DND-41 (cell line): Measurements from ENCODE around the gene CMSS1.
A peak's percentile ranks its signal among the peaks of the same experiment; 100 is the strongest.

ENCODE experiments used
- ATAC-seq: fragments of 200-7000 bp; cut with Tn5 transposase; 3 replicates; pipeline ENCODE4 v1.9.1; 2021; ENCODE audit warnings: low read depth; ENCODE audit not compliant: insufficient read depth
- DNase-seq: peaks from one replicate; pipeline ENCODE4 v3.0.0-alpha.2; 2020
- H2AFZ ChIP-seq: 2 replicates; pipeline ENCODE4 v1.6.0; 2012; ENCODE audit warnings: low read depth, low read length
- H3K27ac ChIP-seq: 2 replicates; pipeline ENCODE4 v1.5.1; 2012; ENCODE audit warnings: low read length, inconsistent platforms
- H3K27me3 ChIP-seq: fragments of 200-600 bp; sonication (generic); 2 replicates; pipeline ENCODE4 v1.6.0; 2012; ENCODE audit warnings: low read length, mild to moderate bottlenecking, inconsistent platforms; ENCODE audit not compliant: insufficient read depth, poor library complexity
- H3K36me3 ChIP-seq: 2 replicates; pipeline ENCODE4 v1.5.1; 2012; ENCODE audit warnings: low read length, inconsistent platforms; ENCODE audit not compliant: insufficient read depth
- H3K4me1 ChIP-seq: 2 replicates; pipeline ENCODE4 v1.5.1; 2012; ENCODE audit warnings: mild to moderate bottlenecking, low read length; ENCODE audit not compliant: insufficient read depth
- H3K4me2 ChIP-seq: 2 replicates; pipeline ENCODE4 v1.6.0; 2012; ENCODE audit warnings: mild to moderate bottlenecking, moderate library complexity, low read length, inconsistent platforms; ENCODE audit not compliant: insufficient read depth
- H3K4me3 ChIP-seq, 2 experiments: fragments of 200-600 bp in 1 of 2; shearing (Covaris generic) in 1 of 2; 2 replicates each; pipeline ENCODE4 v1.5.1; 2012 to 2016; ENCODE audit warnings: inconsistent platforms in 2 of 2, low read length in 2 of 2, mild to moderate bottlenecking in 2 of 2, low read depth in 1 of 2, moderate library complexity in 1 of 2
- H3K79me2 ChIP-seq: 2 replicates; pipeline ENCODE4 v1.6.0; 2012; ENCODE audit warnings: low read length, inconsistent platforms; ENCODE audit not compliant: insufficient read depth
- H3K9ac ChIP-seq: 2 replicates; pipeline ENCODE4 v1.6.0; 2012; ENCODE audit warnings: low read depth, mild to moderate bottlenecking, inconsistent platforms, low read length, moderate library complexity
- H3K9me3 ChIP-seq: 2 replicates; pipeline ENCODE4 v1.5.1; 2012; ENCODE audit warnings: low read length, moderate library complexity, mild to moderate bottlenecking, inconsistent platforms; ENCODE audit not compliant: insufficient read depth, severe bottlenecking
- H4K20me1 ChIP-seq: 2 replicates; pipeline ENCODE4 v1.6.0; 2012; ENCODE audit warnings: low read length; ENCODE audit not compliant: insufficient read depth
- CTCF ChIP-seq: IDR thresholded peaks from 2 replicates; pipeline ENCODE4 v1.5.1; 2012; ENCODE audit warnings: borderline replicate concordance, low read length, moderate library complexity, mild to moderate bottlenecking; ENCODE audit not compliant: poor library complexity, severe bottlenecking; ENCODE audit errors: extremely low read depth
- EZH2 ChIP-seq: IDR thresholded peaks from 3 replicates; pipeline ENCODE4 v1.6.1; 2012; ENCODE audit warnings: borderline replicate concordance, low read depth, mild to moderate bottlenecking, moderate library complexity, low read length, inconsistent platforms; ENCODE audit not compliant: severe bottlenecking

The CMSS1 gene

DNA sequence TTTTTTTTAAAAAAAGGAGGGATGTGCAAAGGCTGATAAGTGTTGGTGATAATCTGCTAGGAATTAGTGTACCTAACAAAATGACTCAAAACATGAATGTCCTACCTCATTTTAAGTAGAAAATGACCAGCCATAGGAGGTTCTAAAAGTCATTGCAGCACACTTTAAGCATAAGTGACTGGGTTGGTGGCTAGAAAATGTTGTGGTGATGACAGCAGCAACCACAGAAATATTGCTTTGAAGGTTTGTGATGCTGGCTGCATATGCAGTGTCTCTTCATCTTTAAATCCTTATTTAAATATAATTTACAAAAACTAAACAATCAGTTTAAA is 55.2 kb downstream of the CMSS1 start:
- H3K4me1 ChIP-seq = no peaks in the 10 kb centered on the region
- no peak overlapping the region for H3K4me2 ChIP-seq
- H3K9me3 ChIP-seq = no peaks in the 10 kb centered on the region
- no peak overlapping the region for H2AFZ ChIP-seq
- no peaks in the 10 kb centered on the region for H3K27me3 ChIP-seq
- H3K4me3 ChIP-seq = no peak overlapping the region
- no peaks in the 10 kb centered on the region for H3K79me2 ChIP-seq
- peaks cover 19% of the 10 kb centered on the region; the same call in 1 of the 2 replicates for H4K20me1 ChIP-seq
- ATAC-seq = peak; percentile 44; the same call in 1 of the 3 replicates
- H3K36me3 ChIP-seq = no peaks in the 10 kb centered on the region
- no peak overlapping the region for H3K9ac ChIP-seq
- DNase-seq = no peak
- TF ChIP-seq EZH2 = no peak
- TF ChIP-seq CTCF = no peak
- no peak overlapping the region for H3K27ac ChIP-seq

DNA sequence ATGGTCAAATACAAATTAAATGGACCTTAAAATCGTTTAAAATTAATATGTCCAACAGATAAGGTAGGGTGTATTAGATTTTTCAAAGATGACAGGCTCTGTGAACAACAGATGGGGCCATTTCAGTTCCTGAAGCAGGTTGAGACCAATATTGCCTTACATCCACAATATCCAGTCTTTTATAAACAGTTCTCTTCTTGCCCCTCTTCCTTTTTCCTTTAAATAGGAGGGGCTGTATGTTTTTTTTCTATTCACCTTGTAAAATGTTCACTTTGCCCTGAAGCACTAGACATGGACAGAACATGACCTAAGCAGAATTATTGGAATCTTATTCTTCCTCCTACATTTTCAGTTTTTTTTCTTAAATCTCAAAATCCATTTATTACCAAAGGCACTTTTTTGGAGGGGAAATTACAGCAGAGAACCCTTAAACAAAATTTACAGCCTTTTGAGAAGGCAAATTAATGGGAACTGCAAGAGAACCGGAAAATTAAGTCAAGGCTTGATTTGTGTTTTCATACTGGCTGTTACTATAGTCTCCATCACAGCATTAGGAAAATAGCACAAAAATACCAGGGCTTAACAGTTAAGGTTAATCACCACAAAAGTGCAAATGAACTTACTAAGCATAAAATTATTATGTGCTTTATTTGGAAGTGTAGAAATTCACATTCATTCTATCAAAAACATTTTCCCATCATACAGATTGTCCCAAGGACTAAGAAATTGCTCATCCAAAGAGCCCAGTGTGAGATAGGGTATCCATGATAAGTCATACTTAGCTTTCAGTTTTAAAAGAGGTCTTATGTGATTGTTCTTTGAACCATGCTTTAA is 55.8 kb downstream of the CMSS1 start:
- TF ChIP-seq CTCF = no peak
- TF ChIP-seq EZH2 = no peak
- no peaks in the 10 kb centered on the region for H3K79me2 ChIP-seq

DNA sequence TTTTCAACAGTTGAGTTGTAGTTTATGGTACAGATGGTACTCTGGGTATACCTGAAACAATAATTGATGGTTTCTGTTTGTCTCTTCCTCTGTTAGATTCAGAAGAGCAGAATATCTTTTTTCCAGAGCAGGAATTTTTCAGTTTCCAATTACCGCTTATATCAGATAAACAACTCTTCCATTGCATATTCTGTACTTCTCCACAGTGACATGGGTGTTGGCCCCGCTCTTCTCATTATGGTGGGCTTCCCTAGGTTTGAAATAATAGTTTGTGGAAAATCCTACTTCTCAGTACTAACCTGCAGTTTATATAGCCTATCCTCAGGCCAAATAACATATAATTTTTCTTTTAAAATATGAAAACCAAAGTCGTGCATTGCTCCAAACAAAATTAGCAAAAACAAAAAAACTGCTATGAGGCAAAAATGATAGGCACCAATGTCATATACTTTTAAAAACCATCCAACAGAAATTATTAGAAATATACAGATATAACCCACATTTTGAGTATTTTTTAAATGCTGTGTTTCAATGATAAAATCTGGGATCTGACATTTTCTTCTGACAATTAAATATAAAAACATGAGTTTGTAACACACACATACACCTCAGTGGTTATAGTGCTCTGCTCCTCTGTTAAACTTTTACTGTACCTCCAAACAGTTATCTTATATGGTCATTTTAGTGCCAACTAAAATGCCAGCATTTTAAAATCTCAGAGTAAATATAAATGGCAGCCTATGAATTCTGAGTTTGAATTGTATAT is 56.8 kb downstream of the CMSS1 start:
- no peaks in the 10 kb centered on the region for H3K4me1 ChIP-seq
- DNase-seq = no peak
- TF ChIP-seq CTCF (no peak), EZH2 (no peak)
- no peak overlapping the region for H3K4me2 ChIP-seq
- no peak overlapping the region for H2AFZ ChIP-seq
- H3K36me3 ChIP-seq = no peaks in the 10 kb centered on the region
- H3K27me3 ChIP-seq = no peaks in the 10 kb centered on the region
- no peak overlapping the region for H3K9ac ChIP-seq
- H4K20me1 ChIP-seq = peaks cover 13% of the 10 kb centered on the region; the same call in 1 of the 2 replicates
- no peaks in the 10 kb centered on the region for H3K9me3 ChIP-seq
- ATAC-seq = no peak
- H3K27ac ChIP-seq = no peak overlapping the region
- no peak overlapping the region for H3K4me3 ChIP-seq
- no peaks in the 10 kb centered on the region for H3K79me2 ChIP-seq

More for the DNA sequence above, 55.8 kb downstream of the CMSS1 start:
- H3K27me3 ChIP-seq = no peaks in the 10 kb centered on the region
- H3K36me3 ChIP-seq = no peaks in the 10 kb centered on the region
- no peak overlapping the region for H3K4me2 ChIP-seq
- H3K4me1 ChIP-seq = no peaks in the 10 kb centered on the region
- no peak overlapping the region for H3K9ac ChIP-seq
- H2AFZ ChIP-seq = no peak overlapping the region
- no peak overlapping the region for H3K4me3 ChIP-seq
- no peak for DNase-seq
- H4K20me1 ChIP-seq = peaks cover 13% of the 10 kb centered on the region; the same call in 1 of the 2 replicates
- ATAC-seq = no peak
- no peak overlapping the region for H3K27ac ChIP-seq
- H3K9me3 ChIP-seq = no peaks in the 10 kb centered on the region
